HG03175 (cell line): ENCODE results near the gene SHISA9.

ENCODE experiments used
- ATAC-seq: cut with Tn5 transposase; IDR thresholded peaks from one replicate; pipeline ENCODE4 v1.9.1; 2021; ENCODE audit warnings: mild to moderate bottlenecking, moderate library complexity; ENCODE audit not compliant: unreplicated experiment

Gene SHISA9

GRCh38 chr16:13244770-13245169, 343.4 kb downstream of the SHISA9 start:
- no peak for ATAC-seq

- no peak for ATAC-seq
These were observed 344.4 kb downstream of the SHISA9 start for GRCh38 chr16:13245713-13246377.

DNA sequence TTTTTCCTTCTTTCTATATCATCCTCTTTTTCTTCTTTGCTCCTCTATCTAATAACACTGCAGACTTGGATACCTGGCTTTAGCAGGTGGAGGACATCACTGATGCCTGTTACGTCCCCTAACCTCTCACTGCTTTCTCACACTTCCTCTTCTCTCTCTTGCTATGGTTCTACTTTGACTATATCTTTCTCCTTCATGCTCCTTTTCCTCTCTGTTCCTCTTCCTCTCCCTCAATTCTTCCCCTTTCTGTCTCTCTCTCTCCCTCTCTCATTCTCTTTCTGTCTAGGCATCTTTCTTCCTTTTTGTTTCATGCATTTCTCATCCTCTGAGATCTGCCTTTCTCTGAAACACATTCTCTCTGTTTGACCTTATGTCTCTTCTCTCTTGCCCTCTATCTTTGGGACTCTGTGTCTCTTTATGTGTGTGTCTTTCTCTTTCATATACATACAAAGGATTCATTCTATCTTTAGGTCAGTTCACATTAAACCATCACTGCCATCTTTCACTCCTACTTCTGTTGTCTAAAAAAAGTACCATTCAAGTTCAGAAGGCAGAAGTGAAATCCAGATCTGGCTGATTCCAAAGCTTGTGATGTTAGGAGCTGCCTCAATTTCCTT, 353.7 kb downstream of the SHISA9 start:
- ATAC-seq: no peak

DNA sequence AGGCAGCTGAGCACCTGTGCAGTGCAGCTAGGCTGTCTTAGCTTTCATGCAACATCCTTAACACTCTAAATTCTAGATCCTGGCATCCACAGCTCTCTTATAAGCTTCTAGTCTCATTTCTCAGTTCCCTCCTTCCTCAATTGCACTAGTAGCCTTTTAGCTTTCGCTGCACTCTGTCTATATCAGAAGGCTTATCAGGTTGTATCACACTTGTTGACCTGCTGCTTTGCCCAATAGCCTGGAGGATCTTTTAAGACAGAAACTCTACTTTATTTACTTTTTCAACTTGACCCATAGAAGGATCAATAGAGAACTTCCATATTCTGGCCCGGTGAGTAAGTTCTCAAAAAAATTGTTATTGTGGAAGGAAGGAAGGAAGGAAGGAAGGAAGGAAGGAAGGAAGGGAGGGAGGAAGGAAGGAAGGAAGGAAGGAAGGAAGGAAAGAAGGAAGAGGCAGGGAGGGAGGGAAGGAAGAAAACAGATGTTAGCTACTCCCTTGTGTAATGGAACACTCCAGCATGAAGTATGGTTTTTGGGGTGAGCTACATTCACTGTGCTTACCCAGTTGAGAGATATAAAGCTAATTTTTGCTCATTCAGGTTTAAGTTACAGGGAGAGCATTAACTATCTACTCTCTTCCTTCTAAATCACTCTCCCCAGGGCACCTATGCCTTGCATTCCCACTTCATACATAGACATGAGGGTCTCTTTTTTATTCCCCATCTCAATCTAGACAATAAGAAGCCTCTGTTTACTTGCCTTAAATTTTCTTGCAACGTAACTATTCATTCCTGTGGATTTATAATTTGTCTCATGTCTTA, 361.1 kb downstream of the SHISA9 start:
- ATAC-seq: no peak

GRCh38 chr16:13264749-13265552, 363.6 kb downstream of the SHISA9 start:
- ATAC-seq: no peak

GRCh38 chr16:13269359-13269758, 368.0 kb downstream of the SHISA9 start:
- ATAC-seq: no peak

DNA sequence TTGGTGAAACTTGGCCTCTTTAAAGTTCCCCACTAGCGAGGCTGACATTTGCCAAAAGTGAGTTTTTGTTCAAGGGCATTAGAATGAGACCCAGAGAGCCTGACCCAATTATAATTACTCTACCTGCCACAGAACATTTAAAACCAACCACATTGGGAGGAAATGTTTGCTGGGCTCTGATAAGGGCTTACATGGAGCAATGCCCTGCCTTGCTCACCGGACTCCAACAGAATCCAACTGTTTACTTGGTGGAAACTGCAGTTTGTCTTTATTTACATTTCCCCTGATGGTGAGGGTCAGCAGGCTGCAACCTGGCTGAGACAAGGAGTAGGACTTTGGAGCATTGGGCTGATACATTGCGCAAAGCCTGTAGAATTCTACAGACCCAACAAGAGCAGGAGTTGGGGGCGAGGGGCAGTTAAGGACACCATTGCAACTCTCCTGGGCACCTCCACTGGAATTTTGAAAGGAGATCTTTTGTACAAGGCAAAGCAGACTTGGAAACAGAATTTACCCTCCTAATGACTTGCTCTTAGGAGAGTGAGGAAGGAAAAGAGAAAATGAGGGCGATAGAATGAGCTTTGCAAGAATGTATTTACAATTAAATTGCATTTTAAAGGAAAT, 368.6 kb downstream of the SHISA9 start:
- no peak for ATAC-seq

GRCh38 chr16:13270602-13271001, 369.2 kb downstream of the SHISA9 start:
- ATAC-seq: no peak

DNA sequence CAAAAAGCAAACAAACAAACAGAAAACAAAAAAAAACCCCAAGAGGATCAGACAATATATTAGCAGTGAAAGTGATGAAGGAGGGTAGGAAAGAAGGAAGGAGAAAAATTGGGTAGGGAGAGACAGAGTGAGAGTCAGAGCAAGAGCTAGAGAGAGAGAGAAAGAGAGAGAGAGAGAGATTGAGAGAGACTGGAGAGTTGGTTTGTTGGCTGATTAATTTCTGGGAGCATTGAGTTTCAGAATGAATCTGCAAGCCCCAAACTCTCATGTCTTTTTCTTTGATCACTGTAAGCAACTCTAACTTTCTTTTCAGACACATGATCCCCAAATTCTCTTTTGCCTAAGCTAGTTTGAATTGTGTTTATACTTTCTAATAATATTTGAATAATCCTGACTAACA, 388.1 kb downstream of the SHISA9 start:
- no peak for ATAC-seq
